ENCODE measurements around the gene WNK4.

Gene WNK4

DNA sequence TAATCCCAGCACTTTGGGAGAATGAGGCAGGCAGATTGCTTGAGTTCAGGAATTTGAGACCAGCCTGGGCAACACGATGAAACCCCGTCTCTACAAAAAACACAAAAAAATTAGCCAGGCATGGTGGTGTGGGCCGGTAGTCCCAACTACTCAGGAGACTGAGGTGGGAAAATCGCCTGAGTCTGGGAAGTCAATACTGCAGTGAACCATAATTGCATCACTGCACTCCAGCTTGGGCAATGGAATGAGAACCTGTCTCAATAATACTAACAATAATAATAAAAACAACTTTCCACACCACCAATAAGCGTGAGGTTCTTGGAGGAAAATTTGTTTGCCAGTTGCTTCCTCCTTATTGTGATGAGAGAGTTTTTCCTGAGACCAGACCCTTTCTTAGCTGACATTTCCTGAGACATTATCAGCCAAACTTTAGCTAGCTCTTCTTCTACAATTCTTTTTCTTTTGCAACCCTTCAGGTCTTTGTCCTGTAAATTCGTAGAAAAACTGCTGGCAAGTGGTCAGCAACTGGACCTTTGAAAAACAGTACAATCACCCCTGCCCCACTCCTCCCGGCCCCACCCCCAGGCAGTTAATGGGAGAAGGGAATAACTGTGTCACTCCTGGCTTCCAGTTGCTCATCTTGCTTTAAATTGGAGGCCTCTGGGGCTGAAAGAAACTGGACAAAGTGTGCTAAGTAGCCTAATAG lies 32.1 kb upstream of the WNK4 start:
- ChIA-PET POLR2A (no interaction called here), CTCF (interaction anchor here (0.6 to 1.2 kb wide), 5 partner anchors 12 to 68 kb away, joined by 3 to 4 read pairs (median 4); no protein-coding TSS in a partner anchor)
- Histone ChIP-seq H3K36me3 (ENCODE audit: control insufficient read depth in 4 of 4, insufficient read depth in 4 of 4, low read length in 3 of 4) (no peaks in the 10 kb centered on the region), H3K27me3 (replicated peaks in 2 of 5; ENCODE audit: control insufficient read depth in 4 of 5, insufficient read depth in 5 of 5, low read length in 4 of 5) (peaks cover 0 to 4% (median 0%) of the 10 kb centered on the region in 5 experiments), H3K4me1 (ENCODE audit: control extremely low read depth in 1 of 4, control insufficient read depth in 4 of 4, insufficient read depth in 4 of 4, low read length in 3 of 4) (peaks cover 6 to 23% (median 20%) of the 10 kb centered on the region in 4 experiments), H3K4me3 (ENCODE audit: control insufficient read depth in 1 of 7, extremely low read depth in 1 of 7, insufficient read depth in 4 of 7, low read depth in 2 of 7, low read length in 6 of 7) (no peak overlapping the region), H3K27ac (ENCODE audit: insufficient read depth in 1 of 2, low read depth in 1 of 2, low read length in 2 of 2, poor library complexity in 1 of 2, severe bottlenecking in 2 of 2) (no peak overlapping the region), H3K9me3 (ENCODE audit: control extremely low read depth in 1 of 5, control insufficient read depth in 4 of 5, insufficient read depth in 2 of 5, low read depth in 1 of 5, low read length in 4 of 5) (no peaks in the 10 kb centered on the region)
- 98% methylated on average over 6 of the region's 7 CpGs for WGBS (ENCODE audit: insufficient coverage)
- DNase-seq = no peak

DNA sequence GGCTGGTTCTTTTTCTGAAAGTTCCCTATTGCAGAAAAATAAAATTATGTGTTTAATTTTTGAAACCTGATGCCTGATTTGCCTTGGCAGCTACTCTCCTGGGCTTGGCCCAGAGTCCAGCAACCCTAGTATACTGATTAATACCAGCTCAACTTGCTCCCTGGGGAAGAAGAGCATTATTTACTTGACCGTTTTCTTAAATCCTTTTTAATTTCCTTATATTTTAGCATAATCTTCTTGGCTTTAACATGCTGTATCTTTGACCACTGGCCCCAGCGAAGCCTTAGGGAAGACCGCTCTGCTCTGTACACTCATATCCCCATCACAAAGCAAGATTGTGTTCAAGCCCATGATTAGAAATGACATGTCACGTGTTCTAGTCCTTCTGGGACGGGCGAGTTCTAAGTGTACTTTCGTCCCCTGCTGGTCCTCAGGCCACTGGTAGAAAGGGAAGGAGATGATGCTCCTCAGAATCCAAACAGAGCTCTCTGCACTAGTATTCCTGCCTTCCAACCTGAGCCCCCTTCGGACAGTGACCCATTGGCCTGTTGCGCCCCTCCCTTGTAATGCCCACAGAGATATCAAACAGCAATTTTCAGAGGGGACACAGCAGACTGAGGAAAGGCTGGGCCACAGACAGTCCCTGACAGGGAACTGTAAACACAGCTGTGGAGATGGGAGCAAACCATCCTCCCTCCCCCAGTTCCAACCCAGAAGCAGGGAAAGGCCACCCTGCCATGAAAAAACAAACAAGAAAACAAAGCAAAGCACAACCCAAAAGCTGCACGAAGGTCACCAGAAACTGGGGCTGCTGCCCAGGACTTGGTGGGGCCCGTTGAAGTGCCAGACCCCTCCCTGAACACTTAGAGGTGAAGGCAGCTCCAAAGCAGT lies 31.3 kb upstream of the WNK4 start:
- no peaks in the 10 kb centered on the region for H3K36me3 ChIP-seq (ENCODE audit: control insufficient read depth in 4 of 4, insufficient read depth in 4 of 4, low read length in 3 of 4)
- WGBS (ENCODE audit: insufficient coverage) = 91% methylated on average over 9 of the region's 11 CpGs
- CTCF ChIA-PET = interaction anchor here (0.6 to 1.6 kb wide), 5 partner anchors 11 to 68 kb away, joined by 3 to 10 read pairs (median 4); no protein-coding TSS in a partner anchor
- no peak overlapping the region for H3K27ac ChIP-seq (ENCODE audit: insufficient read depth in 1 of 2, low read depth in 1 of 2, low read length in 2 of 2, poor library complexity in 1 of 2, severe bottlenecking in 2 of 2)
- H3K27me3 ChIP-seq (replicated peaks in 2 of 5; ENCODE audit: control insufficient read depth in 4 of 5, insufficient read depth in 5 of 5, low read length in 4 of 5) = peaks cover 0 to 4% (median 0%) of the 10 kb centered on the region in 5 experiments
- POLR2A ChIA-PET = no interaction called here
- peaks cover 4 to 15% (median 12%) of the 10 kb centered on the region in 4 experiments for H3K4me1 ChIP-seq (ENCODE audit: control extremely low read depth in 1 of 4, control insufficient read depth in 4 of 4, insufficient read depth in 4 of 4, low read length in 3 of 4)
- no peak for DNase-seq
- no peaks in the 10 kb centered on the region for H3K9me3 ChIP-seq (ENCODE audit: control extremely low read depth in 1 of 5, control insufficient read depth in 4 of 5, insufficient read depth in 2 of 5, low read depth in 1 of 5, low read length in 4 of 5)
- H3K4me3 ChIP-seq (ENCODE audit: control insufficient read depth in 1 of 7, extremely low read depth in 1 of 7, insufficient read depth in 4 of 7, low read depth in 2 of 7, low read length in 6 of 7) = no peak overlapping the region

DNA sequence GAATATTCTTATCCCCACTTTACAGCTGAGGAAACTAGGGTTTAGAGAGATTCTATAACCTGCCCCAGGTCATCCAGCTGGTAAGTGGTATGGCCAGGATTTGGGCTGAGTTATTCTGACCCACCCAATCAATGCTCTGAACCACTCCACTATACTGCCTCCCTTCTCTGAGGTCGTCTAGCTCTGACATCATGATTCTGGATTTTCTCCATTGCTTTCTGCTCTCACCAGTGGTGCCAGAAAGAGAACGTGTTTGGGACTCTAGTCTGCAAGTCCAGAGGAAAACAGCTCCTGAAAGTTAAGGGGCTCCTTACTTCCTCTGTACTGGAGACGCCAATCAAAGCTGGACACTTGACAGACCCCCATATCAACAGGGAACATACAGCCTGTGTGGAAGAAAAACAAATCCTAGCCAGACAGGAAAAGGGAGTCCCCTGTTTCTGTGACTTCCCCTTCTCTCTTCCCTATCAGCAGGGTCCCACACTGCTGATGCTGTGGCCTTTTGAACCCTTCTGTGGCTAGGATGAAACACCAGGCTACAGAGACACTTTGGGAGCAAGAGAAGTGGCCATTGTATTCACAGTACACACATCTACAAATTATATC lies 29.6 kb upstream of the WNK4 start:
- Histone ChIP-seq H3K36me3 (ENCODE audit: control insufficient read depth in 4 of 4, insufficient read depth in 4 of 4, low read length in 3 of 4) (no peaks in the 10 kb centered on the region), H3K4me3 (ENCODE audit: control insufficient read depth in 1 of 7, extremely low read depth in 1 of 7, insufficient read depth in 4 of 7, low read depth in 2 of 7, low read length in 6 of 7) (peak overlapping the region in 1 of 7 experiments; percentile 17), H3K4me1 (ENCODE audit: control extremely low read depth in 1 of 4, control insufficient read depth in 4 of 4, insufficient read depth in 4 of 4, low read length in 3 of 4) (peaks cover 3 to 14% (median 8%) of the 10 kb centered on the region in 4 experiments), H3K27me3 (replicated peaks in 2 of 5; ENCODE audit: control insufficient read depth in 4 of 5, insufficient read depth in 5 of 5, low read length in 4 of 5) (peaks cover 0 to 3% (median 0%) of the 10 kb centered on the region in 5 experiments), H3K9me3 (ENCODE audit: control extremely low read depth in 1 of 5, control insufficient read depth in 4 of 5, insufficient read depth in 2 of 5, low read depth in 1 of 5, low read length in 4 of 5) (no peaks in the 10 kb centered on the region), H3K27ac (ENCODE audit: insufficient read depth in 1 of 2, low read depth in 1 of 2, low read length in 2 of 2, poor library complexity in 1 of 2, severe bottlenecking in 2 of 2) (no peak overlapping the region)
- 0% methylated on average over 3 of the region's 3 CpGs for WGBS (ENCODE audit: insufficient coverage)
- peak; percentile 34 to 68 (median 51) for DNase-seq
- CTCF ChIA-PET = interaction anchor here (1.6 kb wide), 1 partner anchor 13 kb away, joined by 10 read pairs; no protein-coding TSS in a partner anchor
- POLR2A ChIA-PET = interaction anchor here (0.9 kb wide), 1 partner anchor 8 kb away, joined by 3 read pairs; no protein-coding TSS in a partner anchor

DNA sequence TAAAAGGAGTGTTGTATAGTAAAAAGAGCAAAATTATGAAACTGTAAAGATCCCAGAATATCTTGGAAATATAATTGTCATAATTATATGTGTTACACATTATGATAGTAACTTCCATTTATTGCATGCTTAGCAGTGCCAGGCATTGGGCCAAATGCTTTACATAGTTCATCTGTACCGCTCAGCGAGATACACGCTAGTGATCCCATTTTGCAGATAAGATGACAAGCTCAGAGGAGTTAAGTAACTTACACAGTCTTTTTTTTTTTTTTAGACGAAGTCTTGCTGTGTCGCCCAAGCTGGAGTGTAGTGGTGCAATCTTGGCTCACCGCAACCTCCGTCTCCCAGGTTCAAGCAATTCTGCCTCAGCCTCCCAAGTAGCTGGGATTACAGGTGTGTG lies 28.8 kb upstream of the WNK4 start:
- ChIA-PET CTCF (interaction anchor here (0.9 kb wide), 1 partner anchor 12 kb away, joined by 3 read pairs; no protein-coding TSS in a partner anchor), POLR2A (no interaction called here)
- DNase-seq = no peak
- Histone ChIP-seq H3K27ac (ENCODE audit: insufficient read depth in 1 of 2, low read depth in 1 of 2, low read length in 2 of 2, poor library complexity in 1 of 2, severe bottlenecking in 2 of 2) (no peak overlapping the region), H3K4me3 (ENCODE audit: control insufficient read depth in 1 of 7, extremely low read depth in 1 of 7, insufficient read depth in 4 of 7, low read depth in 2 of 7, low read length in 6 of 7) (no peak overlapping the region), H3K4me1 (ENCODE audit: control extremely low read depth in 1 of 4, control insufficient read depth in 4 of 4, insufficient read depth in 4 of 4, low read length in 3 of 4) (peaks cover 3 to 14% (median 8%) of the 10 kb centered on the region in 4 experiments), H3K9me3 (ENCODE audit: control extremely low read depth in 1 of 5, control insufficient read depth in 4 of 5, insufficient read depth in 2 of 5, low read depth in 1 of 5, low read length in 4 of 5) (no peaks in the 10 kb centered on the region), H3K27me3 (replicated peaks in 2 of 5; ENCODE audit: control insufficient read depth in 4 of 5, insufficient read depth in 5 of 5, low read length in 4 of 5) (peaks cover 0 to 1% (median 0%) of the 10 kb centered on the region in 5 experiments), H3K36me3 (ENCODE audit: control insufficient read depth in 4 of 4, insufficient read depth in 4 of 4, low read length in 3 of 4) (no peaks in the 10 kb centered on the region)
- WGBS (ENCODE audit: insufficient coverage) = 96% methylated on average over 5 of the region's 7 CpGs

DNA sequence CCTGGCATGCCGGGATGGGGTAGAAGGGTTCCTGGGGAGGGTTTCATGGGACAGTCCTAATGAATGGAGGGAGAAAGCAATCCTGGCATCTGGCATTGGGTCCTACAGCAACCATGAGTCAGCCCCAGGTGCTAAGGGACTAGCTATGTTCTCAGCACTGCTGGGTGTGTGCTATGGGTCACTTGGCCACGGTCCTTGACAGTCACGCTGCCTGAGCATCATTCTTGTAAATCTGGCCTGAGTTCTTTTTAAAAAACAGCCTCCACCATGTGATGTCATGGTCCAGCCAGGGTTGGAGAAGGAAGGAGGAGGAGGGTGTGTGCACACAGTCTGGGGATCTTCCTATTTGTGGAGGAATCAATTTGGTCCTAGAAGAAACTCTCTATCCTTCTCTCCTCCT lies 25.6 kb upstream of the WNK4 start:
- CTCF ChIA-PET = interaction anchor here (1.2 kb wide), 1 partner anchor 9 kb away, joined by 8 read pairs; no protein-coding TSS in a partner anchor
- no peak overlapping the region for H3K4me3 ChIP-seq (ENCODE audit: control insufficient read depth in 1 of 7, extremely low read depth in 1 of 7, insufficient read depth in 4 of 7, low read depth in 2 of 7, low read length in 6 of 7)
- WGBS (ENCODE audit: insufficient coverage) = 92% methylated on average over 2 of the region's 3 CpGs

DNA sequence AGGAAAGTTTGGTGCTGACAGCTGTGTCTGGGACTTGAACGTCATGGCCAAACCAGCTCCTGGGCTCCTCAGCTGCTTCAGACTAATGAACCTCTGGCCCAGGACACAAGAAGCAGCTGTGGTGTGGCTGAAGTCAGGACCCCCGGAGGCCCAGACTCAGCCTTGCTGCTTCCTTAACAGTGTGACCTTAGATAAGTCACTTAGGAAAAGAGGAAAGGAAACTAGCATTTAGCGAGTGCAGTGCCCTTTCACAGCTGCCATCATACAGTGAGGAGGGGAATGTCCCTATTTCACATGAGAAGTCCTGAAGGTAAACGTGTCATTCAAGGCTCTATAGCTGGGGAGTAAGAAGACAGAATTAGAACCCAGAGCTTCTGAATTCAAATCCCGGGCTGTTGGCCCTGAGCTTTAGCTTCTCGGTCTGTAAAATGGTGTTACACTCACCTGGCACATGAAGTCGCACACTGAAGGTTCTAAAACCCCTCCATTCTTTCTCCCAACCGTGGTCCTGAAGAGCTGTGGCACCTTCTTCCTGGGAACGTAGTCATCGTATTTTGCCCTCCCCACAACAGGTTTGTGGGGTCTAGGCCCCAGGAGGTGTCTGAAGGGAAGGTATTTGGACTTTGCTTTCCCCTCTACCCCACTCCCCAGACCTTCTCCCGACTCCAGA lies 20.3 kb upstream of the WNK4 start:
- ChIA-PET CTCF (interaction anchor here (0.8 to 2.7 kb wide), 5 partner anchors 12 to 182 kb away, joined by 3 to 10 read pairs (median 4); partner anchors contain the start of gene VPS25), POLR2A (no interaction called here)
- no peaks in the 10 kb centered on the region for H3K9me3 ChIP-seq (ENCODE audit: control extremely low read depth in 1 of 5, control insufficient read depth in 4 of 5, insufficient read depth in 2 of 5, low read depth in 1 of 5, low read length in 4 of 5)
- H3K4me1 ChIP-seq (ENCODE audit: control extremely low read depth in 1 of 4, control insufficient read depth in 4 of 4, insufficient read depth in 4 of 4, low read length in 3 of 4) = peaks cover 0 to 14% (median 11%) of the 10 kb centered on the region in 4 experiments
- 77% methylated on average over 8 of the region's 11 CpGs for WGBS (ENCODE audit: insufficient coverage)
- H3K36me3 ChIP-seq (ENCODE audit: control insufficient read depth in 4 of 4, insufficient read depth in 4 of 4, low read length in 3 of 4) = no peaks in the 10 kb centered on the region
- peak overlapping the region in 1 of 7 experiments; percentile 62 for H3K4me3 ChIP-seq (ENCODE audit: control insufficient read depth in 1 of 7, extremely low read depth in 1 of 7, insufficient read depth in 4 of 7, low read depth in 2 of 7, low read length in 6 of 7)
- DNase-seq = no peak
- H3K27ac ChIP-seq (ENCODE audit: insufficient read depth in 1 of 2, low read depth in 1 of 2, low read length in 2 of 2, poor library complexity in 1 of 2, severe bottlenecking in 2 of 2) = no peak overlapping the region
- H3K27me3 ChIP-seq (replicated peaks in 2 of 5; ENCODE audit: control insufficient read depth in 4 of 5, insufficient read depth in 5 of 5, low read length in 4 of 5) = peaks cover 2 to 44% (median 20%) of the 10 kb centered on the region in 5 experiments

More for the DNA sequence above, 25.6 kb upstream of the WNK4 start:
- H3K27me3 ChIP-seq (replicated peaks in 2 of 5; ENCODE audit: control insufficient read depth in 4 of 5, insufficient read depth in 5 of 5, low read length in 4 of 5) = peaks cover 0 to 12% (median 6%) of the 10 kb centered on the region in 5 experiments
- no peaks in the 10 kb centered on the region for H3K9me3 ChIP-seq (ENCODE audit: control extremely low read depth in 1 of 5, control insufficient read depth in 4 of 5, insufficient read depth in 2 of 5, low read depth in 1 of 5, low read length in 4 of 5)
- H3K4me1 ChIP-seq (ENCODE audit: control extremely low read depth in 1 of 4, control insufficient read depth in 4 of 4, insufficient read depth in 4 of 4, low read length in 3 of 4) = peaks cover 3 to 14% (median 8%) of the 10 kb centered on the region in 4 experiments
- no peak for DNase-seq
- POLR2A ChIA-PET = no interaction called here
- no peaks in the 10 kb centered on the region for H3K36me3 ChIP-seq (ENCODE audit: control insufficient read depth in 4 of 4, insufficient read depth in 4 of 4, low read length in 3 of 4)
- no peak overlapping the region for H3K27ac ChIP-seq (ENCODE audit: insufficient read depth in 1 of 2, low read depth in 1 of 2, low read length in 2 of 2, poor library complexity in 1 of 2, severe bottlenecking in 2 of 2)
